Lower leg skin (tissue), 3 donors: Measurements from ENCODE around the gene FBLL1.
"Not testable (repeated sequence)": the region's sequence is repeated elsewhere in the genome, so short reads cannot be mapped to it uniquely, and the experiment has no call there.

ENCODE experiments used
- CTCF ChIP-seq, 3 donors: fragments of 450-650 bp; IDR thresholded peaks; one replicate each; pipeline ENCODE4 v1.5.1; 2016; ENCODE audit warnings: antibody characterized with exemption in 3 of 3, mild to moderate bottlenecking in 3 of 3, moderate library complexity in 2 of 3
- POLR2A ChIP-seq, 2 donors: fragments of 450-650 bp; IDR thresholded peaks; one replicate each; pipeline ENCODE4 v1.6.1; 2016 to 2017; ENCODE audit warnings: antibody characterized with exemption in 2 of 2, mild to moderate bottlenecking in 1 of 2, moderate library complexity in 1 of 2

GRCh38 chr5:168574156-168574555 is 45.1 kb downstream of the FBLL1 start:
- TF ChIP-seq CTCF, POLR2A (IDR thresholded peaks at IDR 0.05): not testable (repeated sequence)
